ENCODE data around the gene MYEOV. TPM values are rescaled to one million over a fixed set of nuclear protein-coding genes. Genes with fewer than 3 reads are reported as not detected.

MYEOV gene
- polyA plus RNA-seq, 4 donors, result 0.33 to 7.7 (median 4.3) TPM

- DNase-seq (ENCODE audit: low read depth in 4 of 4, low spot score in 3 of 4), result no peak
Measured at GRCh38 chr11:69335007-69335780, 41.2 kb downstream of the MYEOV start.

- DNase-seq (ENCODE audit: low read depth in 4 of 4, low spot score in 3 of 4), result no peak
Measured at GRCh38 chr11:69335781-69336405, 41.9 kb downstream of the MYEOV start.

GRCh38 chr11:69337211-69337721, 43.3 kb downstream of the MYEOV start:
- DNase-seq (ENCODE audit: low read depth in 4 of 4, low spot score in 3 of 4), result no peak

DNA sequence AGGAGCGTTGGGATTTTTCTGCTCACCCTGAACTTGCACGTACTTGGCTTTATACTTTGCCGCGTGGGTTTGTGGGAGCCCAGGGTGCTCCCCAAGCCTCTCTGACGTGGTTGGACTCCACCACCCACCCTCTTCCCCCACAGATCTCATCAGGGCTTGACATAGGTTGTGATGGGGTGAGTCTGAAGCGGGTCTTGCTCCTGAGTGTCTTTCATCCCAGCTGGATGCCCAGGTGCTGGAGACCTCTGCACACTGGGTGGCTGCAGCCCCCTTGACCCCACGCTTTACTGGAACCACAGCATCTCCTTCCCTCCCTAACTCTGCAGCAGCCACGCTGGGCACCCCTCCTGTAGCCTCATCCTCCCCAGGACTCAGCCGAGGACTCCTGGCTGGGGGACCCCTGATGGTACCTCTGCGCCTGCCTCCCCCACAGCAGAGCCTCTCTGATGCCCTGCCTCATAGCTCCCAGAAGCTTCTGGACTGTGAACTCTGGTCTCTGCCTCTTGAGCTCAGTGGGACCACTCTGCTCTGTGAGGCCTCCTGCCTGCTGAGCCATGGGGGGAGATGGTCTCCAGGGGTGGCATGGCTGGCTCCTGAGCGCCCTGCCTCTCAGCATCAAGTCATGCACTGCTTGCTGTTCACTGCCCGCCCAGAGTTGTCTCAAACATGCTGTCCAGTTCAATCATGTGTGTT, 45.2 kb downstream of the MYEOV start:
- no peak for DNase-seq (ENCODE audit: low read depth in 4 of 4, low spot score in 3 of 4)

DNA sequence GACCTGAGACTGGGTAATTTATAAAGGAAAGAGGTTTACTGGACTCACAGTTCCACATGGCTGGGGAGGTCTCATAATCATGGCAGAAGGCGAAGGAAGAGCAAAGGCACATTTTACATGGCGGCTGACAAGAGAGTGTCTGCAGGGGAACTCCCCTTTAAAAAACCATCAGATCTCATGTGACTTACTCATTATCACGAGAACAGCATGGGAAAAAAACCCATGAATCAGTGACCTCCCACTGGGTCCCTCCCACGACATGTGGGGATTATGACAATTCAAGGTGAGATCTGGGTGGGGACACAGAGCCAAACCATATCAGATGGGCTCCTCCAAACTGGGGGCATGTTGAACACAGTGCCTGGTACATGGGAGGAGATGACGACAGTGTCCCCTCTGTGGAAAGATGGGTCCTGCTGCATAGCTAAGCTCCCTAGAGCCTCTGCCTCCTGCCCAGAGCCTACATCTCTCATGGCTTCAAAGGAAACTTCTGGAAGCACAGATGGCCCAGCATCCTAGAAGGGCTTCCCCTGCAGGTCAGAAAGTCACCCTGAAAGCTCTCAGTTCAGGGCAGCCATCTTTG, 46.1 kb downstream of the MYEOV start:
- DNase-seq (ENCODE audit: low read depth in 4 of 4, low spot score in 3 of 4), result no peak

- no peak for DNase-seq (ENCODE audit: low read depth in 4 of 4, low spot score in 3 of 4)
Measured at GRCh38 chr11:69342588-69343330, 48.8 kb downstream of the MYEOV start.

GRCh38 chr11:69343401-69344321, 49.7 kb downstream of the MYEOV start:
- DNase-seq (ENCODE audit: low read depth in 4 of 4, low spot score in 3 of 4), result no peak

- no peak for DNase-seq (ENCODE audit: low read depth in 4 of 4, low spot score in 3 of 4)
Measured at GRCh38 chr11:69344570-69345145, 50.7 kb downstream of the MYEOV start.

Other genes with a start within 250 kb of the MYEOV start
- gene TPCN2, start 245.2 kb upstream of the MYEOV start, polyA plus RNA-seq (ENCODE audit: insufficient read length in 4 of 4), result 10 to 100 TPM in 3 of 4 donors, 1 to 10 TPM in 1; 9.1 to 20.5 (median 14.2) TPM
- 1 to 10 TPM in 1 of 4 donors, under 1 TPM in 3; 0.32 to 1.9 (median 0.67) TPM for gene SMIM38, start 138.2 kb upstream of the MYEOV start, polyA plus RNA-seq (ENCODE audit: insufficient read length in 4 of 4)
- under 1 TPM in 2 of 4 donors, not detected in 2; 0.04 to 0.05 TPM for gene LINC01488, start 187.5 kb downstream of the MYEOV start, polyA plus RNA-seq (ENCODE audit: insufficient read length in 4 of 4)